Activated naive CD8-positive, alpha-beta T cell treated with anti-CD3 and anti-CD28 coated beads, Interleukin-2, amount 50 U/mL, for 24 hours (primary cell): ENCODE results near the gene PVALEF.
"Not testable (repeated sequence)": the region's sequence is repeated elsewhere in the genome, so short reads cannot be mapped to it uniquely, and the experiment has no call there.

Experiments
- ATAC-seq: fragments of 150-1000 bp; cut with Tn5 transposase; one replicate; pipeline ENCODE4 v1.10.0; 2021
- DNase-seq: peaks from one replicate; pipeline ENCODE4 v3.0.0; 2021
- H3K27ac Mint-ChIP-seq: one replicate; pipeline ENCODE4 v1.8.0; 2021; ENCODE audit warnings: mild to moderate bottlenecking, mixed read lengths
- H3K27me3 Mint-ChIP-seq: one replicate; pipeline ENCODE4 v1.8.0; 2021; ENCODE audit warnings: mixed read lengths
- H3K36me3 Mint-ChIP-seq: one replicate; pipeline ENCODE4 v1.8.0; 2021; ENCODE audit warnings: low read depth, mixed read lengths
- H3K4me1 Mint-ChIP-seq: one replicate; pipeline ENCODE4 v1.8.0; 2021; ENCODE audit warnings: mixed read lengths
- H3K4me3 Mint-ChIP-seq: one replicate; pipeline ENCODE4 v1.8.0; 2021; ENCODE audit warnings: mild to moderate bottlenecking, moderate library complexity, mixed read lengths
- H3K9me3 Mint-ChIP-seq: one replicate; pipeline ENCODE4 v1.8.0; 2021; ENCODE audit warnings: mixed read lengths

Gene PVALEF

DNA sequence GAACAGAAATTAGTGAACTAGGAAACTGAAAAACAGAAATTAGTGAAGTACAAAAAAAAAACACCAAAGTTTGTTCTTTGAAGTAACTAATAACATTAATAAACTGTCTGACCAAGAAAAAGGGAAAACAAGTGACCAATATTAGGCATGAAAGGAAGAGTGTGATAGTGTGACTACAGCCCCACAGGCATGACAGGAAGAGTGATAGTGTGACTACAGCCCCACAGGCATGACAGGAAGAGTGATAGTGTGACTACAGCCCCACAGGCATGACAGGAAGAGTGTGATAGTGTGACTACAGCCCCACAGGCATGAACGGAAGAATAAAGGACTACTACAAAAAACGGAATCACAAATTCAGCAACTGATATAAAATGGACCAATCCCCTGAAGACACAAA lies 62.3 kb downstream of the PVALEF start:
- H3K36me3 Mint-ChIP-seq: peaks cover 11% of the 10 kb centered on the region
- DNase-seq, H3K9me3 Mint-ChIP-seq, H3K27me3 Mint-ChIP-seq, ATAC-seq, H3K4me3 Mint-ChIP-seq: not testable (repeated sequence)
- peak overlapping the region; percentile 12 for H3K27ac Mint-ChIP-seq
- H3K4me1 Mint-ChIP-seq: peaks cover 14% of the 10 kb centered on the region

DNA sequence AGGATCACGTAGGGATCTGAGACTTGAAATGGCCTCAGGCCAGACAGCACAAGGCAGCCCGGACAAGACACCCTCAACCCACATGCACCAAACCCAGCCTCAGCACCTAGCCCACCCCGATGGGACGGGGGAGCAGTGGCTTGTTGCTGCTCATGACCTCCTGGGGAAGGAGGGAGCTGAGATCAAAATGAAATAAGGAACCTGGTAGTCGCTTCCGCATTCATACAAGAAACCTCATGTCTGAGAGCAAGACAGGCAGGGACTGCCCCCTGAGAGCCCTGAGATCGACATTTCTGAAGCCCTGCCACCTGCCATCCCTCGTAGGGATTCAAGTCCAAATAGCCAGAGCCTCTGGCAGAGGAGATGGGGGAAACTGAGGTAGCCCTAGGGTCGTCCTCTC lies 63.1 kb downstream of the PVALEF start:
- H3K4me3 Mint-ChIP-seq: no peak overlapping the region
- peaks cover 12% of the 10 kb centered on the region for H3K4me1 Mint-ChIP-seq
- ATAC-seq (no peak), DNase-seq (no peak)
- H3K27me3 Mint-ChIP-seq: no peaks in the 10 kb centered on the region
- no peaks in the 10 kb centered on the region for H3K9me3 Mint-ChIP-seq
- H3K27ac Mint-ChIP-seq: no peak overlapping the region
- H3K36me3 Mint-ChIP-seq: peaks cover 11% of the 10 kb centered on the region

DNA sequence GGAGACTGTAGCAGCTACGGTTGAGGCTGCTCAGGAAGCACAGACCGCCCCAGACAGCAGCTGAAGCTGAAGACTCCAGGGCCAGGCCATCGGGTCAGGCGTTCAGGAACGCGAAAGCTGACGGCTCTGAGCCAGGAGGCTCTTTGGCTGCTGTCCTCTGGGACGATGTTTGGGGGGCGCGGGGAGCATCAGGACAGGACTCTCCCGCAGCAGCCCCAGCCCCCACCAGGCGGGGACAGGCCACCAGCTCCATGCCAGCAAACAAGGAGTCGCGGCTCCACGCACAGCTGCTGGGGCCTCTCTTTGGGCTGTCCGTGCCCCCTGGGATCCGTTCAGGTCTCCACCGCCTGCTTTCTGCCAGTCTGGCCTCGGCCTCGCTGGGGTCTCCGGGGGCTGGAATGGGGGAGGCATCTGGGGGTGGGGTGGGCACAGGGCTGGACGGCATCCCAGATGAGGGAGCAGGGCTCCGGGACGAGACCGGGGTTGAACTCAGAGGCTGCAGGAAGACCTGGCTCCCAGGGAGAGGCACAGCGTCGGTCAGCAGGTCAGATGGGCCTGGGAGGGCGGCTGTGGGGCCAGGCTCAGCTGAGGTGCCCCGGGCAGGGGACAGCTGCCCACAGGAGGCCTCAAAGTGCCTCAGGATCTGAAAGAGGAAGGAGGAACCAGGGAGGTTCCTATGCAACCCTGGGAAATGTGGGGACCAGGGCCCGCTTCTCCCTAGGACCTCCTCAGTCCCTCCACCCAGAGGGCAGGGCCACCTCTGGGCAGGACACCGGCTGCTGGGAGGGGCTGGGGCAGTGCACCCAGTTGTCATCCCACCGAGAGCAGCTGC lies 63.7 kb downstream of the PVALEF start:
- DNase-seq (no peak), ATAC-seq (no peak)
- Mint-ChIP-seq H3K9me3 (no peaks in the 10 kb centered on the region), H3K36me3 (peaks cover 11% of the 10 kb centered on the region), H3K27me3 (no peaks in the 10 kb centered on the region), H3K4me3 (no peak overlapping the region), H3K4me1 (peaks cover 6% of the 10 kb centered on the region), H3K27ac (no peak overlapping the region)

DNA sequence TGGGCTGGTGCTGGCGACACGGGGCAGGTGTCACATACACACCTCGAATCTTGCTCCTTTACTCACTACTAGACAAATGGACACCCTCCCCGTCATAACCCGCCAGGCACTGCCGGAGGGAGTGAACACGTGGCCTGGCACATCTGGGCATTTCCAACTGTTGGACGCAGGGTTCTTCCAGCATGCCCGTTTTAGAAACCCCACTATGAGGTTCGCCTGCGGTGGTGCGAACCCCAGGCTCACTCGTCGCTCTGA lies 64.3 kb downstream of the PVALEF start:
- DNase-seq: no peak
- Mint-ChIP-seq H3K36me3 (peaks cover 11% of the 10 kb centered on the region), H3K4me3 (no peak overlapping the region), H3K4me1 (peaks cover 5% of the 10 kb centered on the region), H3K9me3 (no peaks in the 10 kb centered on the region), H3K27me3 (no peaks in the 10 kb centered on the region), H3K27ac (no peak overlapping the region)
- ATAC-seq: no peak

DNA sequence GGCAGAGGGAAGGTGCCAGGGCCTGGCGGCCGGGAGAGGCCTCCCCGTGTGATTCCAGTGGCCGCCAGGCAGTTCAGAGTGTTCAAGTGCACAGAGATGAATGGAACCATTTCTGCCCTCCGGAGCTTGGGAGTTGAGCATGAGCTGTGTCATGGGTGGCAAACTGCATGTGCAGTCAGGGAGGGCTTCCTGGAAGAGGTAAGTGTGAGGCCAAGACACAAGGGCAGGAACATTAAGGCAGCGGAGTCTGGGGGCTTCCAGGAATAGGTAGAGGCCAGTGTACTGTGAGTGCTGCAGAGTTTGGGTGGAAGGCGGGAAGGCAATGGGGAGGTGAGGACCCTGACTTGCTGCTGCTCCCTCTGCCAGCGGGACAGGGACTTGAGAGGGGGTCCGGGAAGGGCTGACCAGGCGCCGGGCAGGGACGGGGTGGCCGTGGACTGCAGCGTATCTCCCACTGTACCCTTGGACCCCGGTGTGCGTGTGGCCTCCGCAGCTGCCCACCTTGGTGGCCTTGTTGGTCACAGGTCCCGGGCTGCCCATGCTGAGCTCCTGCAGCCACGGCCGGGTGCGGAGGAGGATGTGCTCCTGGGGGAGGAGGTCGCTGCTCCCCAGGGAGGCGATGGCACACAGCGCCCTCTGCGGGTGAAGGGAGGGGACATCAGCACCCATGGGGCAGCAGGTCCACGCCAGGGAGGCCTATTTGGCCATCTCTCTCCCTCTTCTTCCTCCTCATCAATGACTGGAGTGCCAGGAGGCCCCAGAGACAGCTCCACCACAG lies 64.9 kb downstream of the PVALEF start:
- no peaks in the 10 kb centered on the region for H3K27me3 Mint-ChIP-seq

DNA sequence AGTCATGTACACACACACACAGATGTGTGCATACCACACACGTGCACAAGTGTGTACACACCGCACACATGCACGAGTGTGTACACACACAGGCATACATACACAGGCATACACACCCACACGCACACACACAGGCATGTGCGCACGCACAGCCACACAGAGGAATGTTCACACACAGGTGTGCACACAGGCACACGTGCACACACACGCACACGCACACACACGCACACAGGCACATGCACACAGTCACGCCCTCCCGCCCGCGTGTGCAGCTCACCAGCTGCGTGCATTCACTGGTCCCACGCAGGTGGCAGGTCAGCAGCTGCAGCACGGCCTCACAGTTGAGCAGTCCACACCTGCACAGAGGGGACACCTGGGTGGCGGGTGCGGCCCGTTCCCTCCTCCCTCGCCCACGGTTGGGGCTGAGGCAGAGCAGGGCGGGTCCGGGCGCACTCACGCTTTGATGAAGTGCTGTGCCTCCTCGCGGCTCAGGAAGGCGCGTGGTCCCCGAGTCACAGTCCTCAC lies 65.9 kb downstream of the PVALEF start:
- ATAC-seq: no peak
- no peaks in the 10 kb centered on the region for H3K9me3 Mint-ChIP-seq
- peaks cover 6% of the 10 kb centered on the region for H3K4me1 Mint-ChIP-seq
- peaks cover 11% of the 10 kb centered on the region for H3K36me3 Mint-ChIP-seq
- DNase-seq: no peak
- H3K27ac Mint-ChIP-seq: no peak overlapping the region
- no peak overlapping the region for H3K4me3 Mint-ChIP-seq
- H3K27me3 Mint-ChIP-seq: no peaks in the 10 kb centered on the region

More for the DNA sequence above, 64.9 kb downstream of the PVALEF start:
- Mint-ChIP-seq H3K36me3 (peaks cover 11% of the 10 kb centered on the region), H3K4me3 (no peak overlapping the region), H3K9me3 (no peaks in the 10 kb centered on the region), H3K27ac (no peak overlapping the region), H3K4me1 (peaks cover 5% of the 10 kb centered on the region)
- DNase-seq (no peak), ATAC-seq (no peak)

DNA sequence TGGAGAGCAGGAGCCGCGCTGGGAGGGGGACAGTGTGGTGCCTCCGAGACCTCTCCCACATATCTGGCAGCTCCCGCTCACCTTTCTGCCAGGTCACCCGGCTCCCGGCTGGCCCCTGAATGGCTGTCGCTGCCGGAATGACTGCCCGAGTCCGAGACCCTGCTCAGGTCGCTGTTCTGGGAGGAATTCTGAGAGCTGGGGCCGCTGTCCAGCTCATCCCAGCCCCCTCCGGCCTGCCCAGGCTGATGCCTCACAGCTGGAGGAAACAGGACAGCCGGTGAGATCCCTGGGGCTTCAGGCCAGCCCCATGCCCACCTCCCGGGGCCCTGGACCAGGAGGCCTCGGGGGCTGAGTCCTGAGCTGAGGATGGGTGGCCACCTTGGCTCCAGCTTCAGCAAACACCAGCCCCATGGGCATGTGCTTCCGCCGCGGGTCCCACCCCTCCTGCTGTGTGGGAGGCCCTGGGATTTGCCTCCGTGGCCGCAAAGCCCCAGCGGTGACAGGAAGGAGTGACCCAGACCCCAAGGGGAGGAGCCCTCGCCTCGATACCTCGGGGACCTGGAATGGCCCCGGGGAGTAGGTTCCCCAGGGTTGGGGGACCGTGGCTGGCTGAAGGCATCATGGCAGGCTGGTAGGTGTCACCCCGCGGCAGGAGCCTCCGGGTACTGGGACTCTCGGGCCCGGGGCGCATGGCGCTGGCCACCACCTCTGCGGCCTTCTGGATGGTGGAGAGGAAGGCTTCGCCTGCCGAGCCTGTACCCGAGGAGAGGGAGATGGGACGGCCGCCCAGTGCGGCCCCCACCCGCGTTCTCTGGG lies 66.7 kb downstream of the PVALEF start:
- Mint-ChIP-seq H3K27me3 (no peaks in the 10 kb centered on the region), H3K27ac (no peak overlapping the region), H3K4me3 (no peak overlapping the region), H3K9me3 (no peaks in the 10 kb centered on the region), H3K36me3 (peaks cover 11% of the 10 kb centered on the region), H3K4me1 (peaks cover 8% of the 10 kb centered on the region)
- ATAC-seq (no peak), DNase-seq (no peak)
